ENCODE data around the gene DYNLL1.

GRCh38 chr12:120534703-120535655, 39.1 kb downstream of the DYNLL1 start:
- TF ChIP-seq, protein P1, sequence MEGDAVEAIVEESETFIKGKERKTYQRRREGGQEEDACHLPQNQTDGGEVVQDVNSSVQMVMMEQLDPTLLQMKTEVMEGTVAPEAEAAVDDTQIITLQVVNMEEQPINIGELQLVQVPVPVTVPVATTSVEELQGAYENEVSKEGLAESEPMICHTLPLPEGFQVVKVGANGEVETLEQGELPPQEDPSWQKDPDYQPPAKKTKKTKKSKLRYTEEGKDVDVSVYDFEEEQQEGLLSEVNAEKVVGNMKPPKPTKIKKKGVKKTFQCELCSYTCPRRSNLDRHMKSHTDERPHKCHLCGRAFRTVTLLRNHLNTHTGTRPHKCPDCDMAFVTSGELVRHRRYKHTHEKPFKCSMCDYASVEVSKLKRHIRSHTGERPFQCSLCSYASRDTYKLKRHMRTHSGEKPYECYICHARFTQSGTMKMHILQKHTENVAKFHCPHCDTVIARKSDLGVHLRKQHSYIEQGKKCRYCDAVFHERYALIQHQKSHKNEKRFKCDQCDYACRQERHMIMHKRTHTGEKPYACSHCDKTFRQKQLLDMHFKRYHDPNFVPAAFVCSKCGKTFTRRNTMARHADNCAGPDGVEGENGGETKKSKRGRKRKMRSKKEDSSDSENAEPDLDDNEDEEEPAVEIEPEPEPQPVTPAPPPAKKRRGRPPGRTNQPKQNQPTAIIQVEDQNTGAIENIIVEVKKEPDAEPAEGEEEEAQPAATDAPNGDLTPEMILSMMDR (IDR thresholded peaks at IDR 0.05): no peak
- TF ChIP-seq RNF2 (IDR thresholded peaks at IDR 0.05; ENCODE audit: borderline replicate concordance, low read depth) (no peak), SMC3 (IDR thresholded peaks at IDR 0.05) (no peak)

All from A549 (cell line).